Lower leg skin (tissue), 4 donors: ENCODE results near the gene SRD5A1. TPM values are rescaled to one million over a fixed set of nuclear protein-coding genes. Genes with fewer than 3 reads are reported as not detected.

Experiments
- DNase-seq, 2 donors: peaks; one replicate each; pipeline ENCODE4 v3.0.0-alpha.2; 2019; ENCODE audit warnings: low spot score in 2 of 2
- H3K4me3 ChIP-seq: fragments of 200-600 bp; sonication (generic); 2 replicates; pipeline ENCODE4 v1.5.1; 2017; ENCODE audit warnings: mild to moderate bottlenecking, low read depth; ENCODE audit not compliant: poor library complexity, severe bottlenecking
- CTCF ChIP-seq, 3 donors: fragments of 450-650 bp; IDR thresholded peaks; one replicate each; pipeline ENCODE4 v1.5.1; 2016; ENCODE audit warnings: antibody characterized with exemption in 3 of 3, mild to moderate bottlenecking in 3 of 3, moderate library complexity in 2 of 3
- POLR2A ChIP-seq, 2 donors: fragments of 450-650 bp; IDR thresholded peaks; one replicate each; pipeline ENCODE4 v1.6.1; 2016 to 2017; ENCODE audit warnings: antibody characterized with exemption in 2 of 2, mild to moderate bottlenecking in 1 of 2, moderate library complexity in 1 of 2
- WGBS, 2 donors: methylation state at CpG; one replicate each; pipeline ENCODE4 v1.1.5; 2018; 5-methylcytosine and 5-hydroxymethylcytosine counted together
- intact Hi-C: fragments of 100-400 bp; cut with DNase I; formaldehyde crosslinking; loops from one replicate; pipeline ENCODE4 v1.15.0; 2023; ENCODE audit warnings: low total_unique reads
- total RNA-seq, 4 donors: library from RNA; depleted of rRNA; stranded (reverse); fragments of >200 nt; gene quantifications; one replicate each; pipeline ENCODE4 v1.1.0, GENCODE V29; 2016

SRD5A1 gene
- total RNA-seq, 4 donors from 2014 or later = 83.1 to 155 (median 98.4) TPM

- TF ChIP-seq POLR2A (IDR thresholded peaks at IDR 0.05) = no peak
- TF ChIP-seq CTCF (IDR thresholded peaks at IDR 0.05) = no peak
- intact Hi-C loops = no loop called here
- WGBS, 2 donors = 98% methylated on average over 12 of the region's 12 CpGs
- no peak overlapping the region for H3K4me3 ChIP-seq
- no peak for DNase-seq
Measured at GRCh38 chr5:6604946-6605345, 28.3 kb upstream of the SRD5A1 start.

- no peak for DNase-seq
- 84 to 89% methylated on average over 9 of the region's 9 CpGs for WGBS, 2 donors
- no peak overlapping the region for H3K4me3 ChIP-seq
- intact Hi-C loops = no loop called here
- TF ChIP-seq POLR2A (IDR thresholded peaks at IDR 0.05) = no peak
- TF ChIP-seq CTCF (IDR thresholded peaks at IDR 0.05) = no peak
Measured at GRCh38 chr5:6606884-6607558, 26.2 kb upstream of the SRD5A1 start.

GRCh38 chr5:6607559-6607936 is 25.7 kb upstream of the SRD5A1 start:
- no peak for TF ChIP-seq POLR2A (IDR thresholded peaks at IDR 0.05)
- no peak for TF ChIP-seq CTCF (IDR thresholded peaks at IDR 0.05)
- no peak for DNase-seq
- intact Hi-C loops = no loop called here
- no peak overlapping the region for H3K4me3 ChIP-seq
- WGBS, 2 donors = 78 to 86% methylated on average over 5 of the region's 5 CpGs

- no peak for DNase-seq
- intact Hi-C loops = no loop called here
- 89 to 94% methylated on average over 3 of the region's 3 CpGs for WGBS, 2 donors
- no peak overlapping the region for H3K4me3 ChIP-seq
- no peak for TF ChIP-seq CTCF (IDR thresholded peaks at IDR 0.05)
- no peak for TF ChIP-seq POLR2A (IDR thresholded peaks at IDR 0.05)
Measured at GRCh38 chr5:6608016-6608415, 25.2 kb upstream of the SRD5A1 start.

- intact Hi-C loops = no loop called here
- DNase-seq = no peak
- no peak overlapping the region for H3K4me3 ChIP-seq
- TF ChIP-seq POLR2A (IDR thresholded peaks at IDR 0.05) = no peak
- no peak for TF ChIP-seq CTCF (IDR thresholded peaks at IDR 0.05)
- 87 to 88% methylated on average over 20 of the region's 20 CpGs for WGBS, 2 donors
Measured at GRCh38 chr5:6611334-6612256, 21.6 kb upstream of the SRD5A1 start.
